PC-3 (cell line): ENCODE results near the gene SMG6. TPM values are rescaled to one million over a fixed set of nuclear protein-coding genes. Genes with fewer than 3 reads are reported as not detected.
"Not testable (repeated sequence)": the region's sequence is repeated elsewhere in the genome, so short reads cannot be mapped to it uniquely, and the experiment has no call there.

Source experiments
- ATAC-seq: fragments of 200-7000 bp; cut with Tn5 transposase; 2 replicates; pipeline ENCODE4 v1.9.1; 2020; ENCODE audit warnings: mild to moderate bottlenecking, moderate library complexity
- BruUV-seq: library from RNA; stranded (reverse); fragments of 400-500 nt; replicated peaks from 2 replicates; lab custom pipeline; 2021; lab: Mats Ljungman, UMichigan
- CTCF ChIA-PET: fragments of 300-600 bp; sonication (Branson Sonifier 250); formaldehyde crosslinking; loops from one replicate; lab custom pipeline; 2022; ENCODE audit warnings: antibody characterized with exemption; lab: Charles Lee
- POLR2A ChIA-PET: fragments of 300-600 bp; sonication (Branson Sonifier 250); formaldehyde crosslinking; loops from one replicate; lab custom pipeline; 2022; ENCODE audit warnings: antibody characterized with exemption; ENCODE audit not compliant: unreplicated experiment; lab: Charles Lee
- DNase-seq: peaks from one replicate; pipeline ENCODE4 v3.0.0-alpha.2; 2015
- H2AFZ ChIP-seq: fragments of 300-600 bp; sonication (generic); 2 replicates; pipeline ENCODE4 v1.6.0; 2016; ENCODE audit warnings: antibody characterized with exemption, low read length
- H3F3A ChIP-seq: fragments of 300-600 bp; sonication (generic); one replicate; pipeline ENCODE4 v1.6.0; 2017; ENCODE audit warnings: antibody characterized with exemption, low read length, control low read depth, mild to moderate bottlenecking; ENCODE audit not compliant: unreplicated experiment
- H3K27ac ChIP-seq: fragments of 300-600 bp; sonication (generic); 2 replicates; pipeline ENCODE4 v1.5.1; 2016; ENCODE audit warnings: mild to moderate bottlenecking, low read length
- H3K27me3 ChIP-seq: fragments of 300-600 bp; sonication (generic); 2 replicates; pipeline ENCODE4 v1.6.1; 2016; ENCODE audit warnings: low read length, mixed read lengths
- H3K36me3 ChIP-seq: fragments of 300-600 bp; sonication (generic); 2 replicates; pipeline ENCODE4 v1.6.1; 2016; ENCODE audit warnings: low read depth, mixed run types, low read length, mixed read lengths
- H3K4me1 ChIP-seq: fragments of 300-600 bp; sonication (generic); 2 replicates; pipeline ENCODE4 v1.5.1; 2016; ENCODE audit warnings: low read length; ENCODE audit not compliant: insufficient read depth
- H3K4me2 ChIP-seq: fragments of 300-600 bp; sonication (generic); 2 replicates; pipeline ENCODE4 v1.6.0; 2016; ENCODE audit warnings: low read length
- H3K4me3 ChIP-seq: fragments of 300-600 bp; sonication (generic); 2 replicates; pipeline ENCODE4 v1.5.1; 2016; ENCODE audit warnings: mild to moderate bottlenecking, low read length, mixed read lengths
- H3K79me2 ChIP-seq: fragments of 300-600 bp; sonication (generic); 2 replicates; pipeline ENCODE4 v1.6.1; 2017; ENCODE audit warnings: low read length, mixed read lengths
- H3K9ac ChIP-seq: fragments of 300-600 bp; sonication (generic); 2 replicates; pipeline ENCODE4 v1.6.0; 2016; ENCODE audit warnings: mild to moderate bottlenecking, low read length
- H3K9me2 ChIP-seq: fragments of 300-600 bp; sonication (generic); replicated peaks from 2 replicates; pipeline ENCODE4 v1.6.1; 2016; ENCODE audit warnings: mixed run types, low read length, mixed read lengths
- H3K9me3 ChIP-seq: fragments of 300-600 bp; sonication (generic); 2 replicates; pipeline ENCODE4 v1.6.1; 2016; ENCODE audit warnings: low read length, mixed read lengths
- H4K20me1 ChIP-seq: fragments of 300-600 bp; sonication (generic); 2 replicates; pipeline ENCODE4 v1.6.1; 2016; ENCODE audit warnings: low read length, mixed read lengths
- EZH2 ChIP-seq: fragments of 300-600 bp; sonication (generic); IDR thresholded peaks from one replicate; pipeline ENCODE4 v1.6.1; 2017; ENCODE audit warnings: antibody characterized with exemption, mild to moderate bottlenecking, low read length; ENCODE audit not compliant: unreplicated experiment
- EZH2phosphoT487 ChIP-seq: fragments of 300-600 bp; sonication (generic); IDR thresholded peaks from 2 replicates; pipeline ENCODE4 v1.6.1; 2018; ENCODE audit warnings: mild to moderate bottlenecking, antibody characterized with exemption, low read length, borderline replicate concordance
- intact Hi-C: fragments of 100-400 bp; cut with micrococcal nuclease; formaldehyde crosslinking; loops from 2 replicates; pipeline ENCODE4 v1.9.0; 2023
- total RNA-seq: library from RNA; depleted of rRNA; stranded (reverse); fragments of >200 nt; gene quantifications from 2 replicates; pipeline ENCODE4 v1.2.3, GENCODE V29; 2014
- TF ChIP-seq, protein P1 (sequence below): fragments of 300-600 bp; sonication (generic); conservative IDR thresholded peaks from 2 replicates; pipeline ENCODE4 v1.5.1; 2017; ENCODE audit warnings: antibody characterized with exemption, low read depth, mild to moderate bottlenecking, low read length

The SMG6 gene
- total RNA-seq, 1 experiment from 2014 or later = 13.4 TPM

- ATAC-seq = no peak
- H3K27ac ChIP-seq = no peak overlapping the region
- H3K79me2 ChIP-seq = peaks cover 29% of the 10 kb centered on the region
- H4K20me1 ChIP-seq = no peaks in the 10 kb centered on the region
- TF ChIP-seq EZH2phosphoT487 (no peak), EZH2 (no peak)
- TF ChIP-seq, protein P1, sequence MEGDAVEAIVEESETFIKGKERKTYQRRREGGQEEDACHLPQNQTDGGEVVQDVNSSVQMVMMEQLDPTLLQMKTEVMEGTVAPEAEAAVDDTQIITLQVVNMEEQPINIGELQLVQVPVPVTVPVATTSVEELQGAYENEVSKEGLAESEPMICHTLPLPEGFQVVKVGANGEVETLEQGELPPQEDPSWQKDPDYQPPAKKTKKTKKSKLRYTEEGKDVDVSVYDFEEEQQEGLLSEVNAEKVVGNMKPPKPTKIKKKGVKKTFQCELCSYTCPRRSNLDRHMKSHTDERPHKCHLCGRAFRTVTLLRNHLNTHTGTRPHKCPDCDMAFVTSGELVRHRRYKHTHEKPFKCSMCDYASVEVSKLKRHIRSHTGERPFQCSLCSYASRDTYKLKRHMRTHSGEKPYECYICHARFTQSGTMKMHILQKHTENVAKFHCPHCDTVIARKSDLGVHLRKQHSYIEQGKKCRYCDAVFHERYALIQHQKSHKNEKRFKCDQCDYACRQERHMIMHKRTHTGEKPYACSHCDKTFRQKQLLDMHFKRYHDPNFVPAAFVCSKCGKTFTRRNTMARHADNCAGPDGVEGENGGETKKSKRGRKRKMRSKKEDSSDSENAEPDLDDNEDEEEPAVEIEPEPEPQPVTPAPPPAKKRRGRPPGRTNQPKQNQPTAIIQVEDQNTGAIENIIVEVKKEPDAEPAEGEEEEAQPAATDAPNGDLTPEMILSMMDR = no peak
- H3K9me3 ChIP-seq = no peaks in the 10 kb centered on the region
- H3K36me3 ChIP-seq = no peaks in the 10 kb centered on the region
- no peak overlapping the region for H3K9ac ChIP-seq
- H3K4me1 ChIP-seq = peaks cover 15% of the 10 kb centered on the region
- DNase-seq = no peak
- no peak overlapping the region for H2AFZ ChIP-seq
- intact Hi-C loops = no loop called here
- no peaks in the 10 kb centered on the region for H3K27me3 ChIP-seq
- H3K4me2 ChIP-seq = no peak overlapping the region
- ChIA-PET POLR2A (no interaction called here), CTCF (no interaction called here)
- H3F3A ChIP-seq = no peaks in the 10 kb centered on the region
- H3K9me2 ChIP-seq = no peaks in the 10 kb centered on the region
- H3K4me3 ChIP-seq = no peak overlapping the region
- BruUV-seq = no TSS peak
These were observed 287.1 kb downstream of the SMG6 start for GRCh38 chr17:2016494-2016893.

DNA sequence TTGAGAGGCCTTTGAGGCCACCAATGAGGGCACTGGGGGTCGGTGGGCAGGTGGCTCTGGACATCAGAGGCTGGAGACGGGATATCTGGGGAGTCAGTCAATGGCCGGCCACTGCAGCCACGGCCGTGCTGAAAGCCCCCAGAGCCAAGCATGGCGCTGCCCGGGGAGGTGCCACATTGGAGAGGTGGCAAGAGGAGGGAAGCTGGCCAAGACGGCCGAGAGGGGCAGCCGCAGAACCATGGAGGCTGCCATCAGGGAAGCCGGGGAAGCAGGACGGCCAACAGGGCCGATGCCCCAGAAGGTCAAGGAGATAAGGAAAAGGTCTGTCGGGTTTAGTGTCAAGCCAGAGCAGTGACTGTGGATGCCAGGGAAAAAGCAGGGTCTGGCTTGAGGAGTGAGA lies 288.3 kb downstream of the SMG6 start:
- Histone ChIP-seq H3K4me1 (peaks cover 20% of the 10 kb centered on the region), H3K79me2 (peaks cover 28% of the 10 kb centered on the region), H3K9me3 (no peaks in the 10 kb centered on the region), H3K9ac (no peak overlapping the region), H3K4me2 (no peak overlapping the region), H4K20me1 (no peaks in the 10 kb centered on the region), H3K27ac (no peak overlapping the region), H3K36me3 (no peaks in the 10 kb centered on the region), H3K27me3 (no peaks in the 10 kb centered on the region), H3K9me2 (no peaks in the 10 kb centered on the region), H3F3A (no peaks in the 10 kb centered on the region), H2AFZ (no peak overlapping the region), H3K4me3 (no peak overlapping the region)
- TF ChIP-seq EZH2phosphoT487 (no peak), EZH2 (no peak)
- TF ChIP-seq, protein P1 = no peak
- no peak for DNase-seq
- POLR2A ChIA-PET = no interaction called here
- BruUV-seq = no TSS peak
- CTCF ChIA-PET = no interaction called here
- intact Hi-C loops = no loop called here
- no peak for ATAC-seq

GRCh38 chr17:2013994-2014317 lies 289.6 kb downstream of the SMG6 start:
- no peak overlapping the region for H3K4me2 ChIP-seq
- intact Hi-C loops = no loop called here
- no TSS peak for BruUV-seq

DNA sequence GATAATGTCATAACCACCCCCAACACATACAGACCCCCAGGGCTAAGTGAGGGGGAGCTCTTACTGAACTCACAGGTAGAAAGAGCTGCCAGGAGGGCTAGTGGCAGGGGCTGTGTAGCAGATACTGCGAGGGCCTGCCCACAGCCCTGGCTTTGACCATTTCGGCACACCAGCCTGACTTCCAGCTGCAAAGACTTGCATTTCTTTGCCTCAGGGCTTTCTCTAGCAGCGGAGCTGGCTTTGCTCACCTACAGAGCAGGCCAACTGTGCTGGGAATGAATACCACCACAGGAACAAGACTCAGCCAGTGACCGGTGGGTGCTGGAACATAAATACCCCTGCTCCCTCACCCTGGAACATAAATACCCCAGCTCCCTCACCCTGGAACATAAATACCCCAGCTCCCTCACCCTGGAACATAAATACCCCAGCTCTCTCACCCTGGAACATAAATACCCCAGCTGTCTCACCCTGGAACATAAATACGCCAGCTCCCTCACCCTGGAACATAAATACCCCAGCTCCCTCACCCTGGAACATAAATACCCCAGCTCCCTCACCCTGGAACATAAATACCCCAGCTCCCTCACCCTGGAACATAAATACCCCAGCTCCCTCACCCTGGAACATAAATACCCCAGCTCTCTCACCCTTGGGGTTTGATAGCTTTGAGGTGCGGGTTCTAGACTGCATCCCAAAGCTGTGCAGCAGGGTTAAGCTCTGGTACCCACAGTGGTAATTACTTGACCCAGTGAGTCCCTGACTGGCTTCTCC lies 290.2 kb downstream of the SMG6 start:
- H3K4me2 ChIP-seq, DNase-seq, H4K20me1 ChIP-seq, BruUV-seq, H3F3A ChIP-seq, H3K9ac ChIP-seq, ATAC-seq, intact Hi-C loops, H3K27ac ChIP-seq, CTCF ChIA-PET, H3K27me3 ChIP-seq, H3K9me3 ChIP-seq, H3K4me3 ChIP-seq, H3K36me3 ChIP-seq, H3K9me2 ChIP-seq, POLR2A ChIA-PET, H2AFZ ChIP-seq: not testable (repeated sequence)
- peaks cover 23% of the 10 kb centered on the region for H3K79me2 ChIP-seq
- H3K4me1 ChIP-seq = peaks cover 26% of the 10 kb centered on the region

More at GRCh38 chr17:2013994-2014317, 289.6 kb downstream of the SMG6 start:
- Histone ChIP-seq H3K9ac (no peak overlapping the region), H3K4me3 (no peak overlapping the region), H3K36me3 (no peaks in the 10 kb centered on the region), H2AFZ (no peak overlapping the region), H3F3A (no peaks in the 10 kb centered on the region), H3K9me2 (no peaks in the 10 kb centered on the region), H3K79me2 (peaks cover 26% of the 10 kb centered on the region), H3K4me1 (peaks cover 21% of the 10 kb centered on the region), H3K27me3 (no peaks in the 10 kb centered on the region), H4K20me1 (no peaks in the 10 kb centered on the region), H3K9me3 (no peaks in the 10 kb centered on the region), H3K27ac (no peak overlapping the region)
- DNase-seq (no peak), ATAC-seq (no peak)
- ChIA-PET POLR2A (no interaction called here), CTCF (no interaction called here)
- TF ChIP-seq, protein P1 = no peak
- TF ChIP-seq EZH2 (no peak), EZH2phosphoT487 (no peak)
